NCI-H2227 (cell line): Measurements from ENCODE around the gene RHBDL3.
"Not testable (repeated sequence)": the region's sequence is repeated elsewhere in the genome, so short reads cannot be mapped to it uniquely, and the experiment has no call there.

Experiments
- DNase-seq: peaks from one replicate; lab custom pipeline; 2025; ENCODE audit not compliant: unreplicated experiment; lab: John Stamatoyannopoulos, UW

Gene RHBDL3

DNA sequence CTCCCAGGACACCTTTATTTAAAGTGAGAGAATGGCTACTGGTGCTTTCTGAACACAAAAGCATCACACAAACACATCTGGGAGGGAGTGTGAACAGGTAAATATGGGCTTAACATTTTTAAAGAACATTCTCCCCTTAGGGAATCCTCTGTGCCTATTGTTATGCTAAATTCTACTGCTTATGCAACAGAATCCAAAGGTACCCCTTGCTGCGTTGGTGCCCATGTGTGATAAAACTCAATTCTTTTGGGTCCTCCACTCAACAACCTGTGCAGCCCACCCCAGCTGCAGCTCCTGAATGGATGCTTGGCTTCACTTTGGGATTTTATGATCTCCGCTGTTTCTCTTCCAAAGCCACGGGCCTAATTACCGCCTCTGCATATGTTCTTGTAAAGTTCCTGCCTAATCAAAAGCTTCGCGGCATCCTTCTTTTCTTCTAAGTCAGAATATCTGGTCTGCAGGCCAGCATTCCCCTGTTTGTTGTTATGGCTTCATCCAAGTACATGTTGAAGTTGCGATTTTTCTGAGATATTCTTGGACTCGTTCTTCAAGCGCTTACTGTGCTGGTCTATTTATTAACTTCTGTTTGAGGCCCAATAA, 23.9 kb downstream of the RHBDL3 start:
- no peak for DNase-seq

DNA sequence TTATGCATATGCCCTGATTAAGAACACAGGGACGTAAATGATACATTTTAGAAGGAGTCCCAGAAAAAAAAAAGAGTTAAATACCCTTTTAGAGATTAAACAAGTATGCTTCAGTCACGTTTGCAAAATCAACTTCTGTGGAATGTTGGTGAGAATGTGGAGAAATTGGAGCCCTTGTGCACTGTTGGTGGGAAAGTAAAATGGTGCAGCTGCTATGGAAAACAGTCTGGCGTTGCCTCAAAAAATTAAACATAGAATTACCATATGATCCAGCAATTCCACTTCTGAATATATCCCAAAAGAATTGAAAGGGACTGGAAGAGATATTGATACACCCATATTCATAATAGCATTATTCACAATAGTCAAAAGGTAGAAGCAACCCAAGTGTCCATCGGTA, 26.5 kb downstream of the RHBDL3 start:
- no peak for DNase-seq

DNA sequence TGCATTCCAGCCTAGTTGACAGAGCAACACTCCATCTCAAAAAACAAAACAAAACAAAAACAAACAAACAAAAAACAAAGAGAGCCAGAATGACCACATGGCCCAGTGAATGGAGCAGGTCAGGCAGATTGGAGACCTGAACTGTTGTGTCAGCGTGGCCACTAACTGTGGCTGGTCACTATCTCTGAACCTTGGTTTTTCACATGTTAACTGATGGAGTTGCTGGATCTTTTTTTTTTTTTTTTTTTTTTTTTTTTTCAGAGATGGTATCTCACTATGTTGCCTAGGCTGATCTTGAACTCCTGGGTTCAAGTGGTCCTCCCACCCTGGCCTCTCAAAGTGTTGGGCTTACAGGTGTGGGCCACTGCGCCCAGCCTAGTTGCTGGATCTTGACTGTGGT, 31.8 kb downstream of the RHBDL3 start:
- no peak for DNase-seq

DNA sequence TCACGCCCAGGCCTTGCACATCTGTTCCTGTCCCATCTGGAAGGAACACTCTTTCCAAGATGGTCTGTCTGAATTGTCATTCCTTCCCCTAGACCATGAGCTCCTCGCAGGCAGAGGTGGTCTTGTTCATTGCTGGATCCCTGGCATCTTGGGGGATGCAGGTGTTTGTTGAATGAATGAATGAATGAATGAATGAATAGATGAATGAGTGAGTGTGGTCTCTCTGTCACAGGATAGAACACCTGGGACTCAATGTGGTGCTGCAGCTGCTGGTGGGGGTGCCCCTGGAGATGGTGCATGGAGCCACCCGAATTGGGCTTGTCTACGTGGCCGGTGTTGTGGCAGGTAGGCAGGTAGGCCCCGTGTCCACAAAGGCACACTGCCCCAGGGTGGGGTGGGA, 32.2 kb downstream of the RHBDL3 start:
- no peak for DNase-seq

DNA sequence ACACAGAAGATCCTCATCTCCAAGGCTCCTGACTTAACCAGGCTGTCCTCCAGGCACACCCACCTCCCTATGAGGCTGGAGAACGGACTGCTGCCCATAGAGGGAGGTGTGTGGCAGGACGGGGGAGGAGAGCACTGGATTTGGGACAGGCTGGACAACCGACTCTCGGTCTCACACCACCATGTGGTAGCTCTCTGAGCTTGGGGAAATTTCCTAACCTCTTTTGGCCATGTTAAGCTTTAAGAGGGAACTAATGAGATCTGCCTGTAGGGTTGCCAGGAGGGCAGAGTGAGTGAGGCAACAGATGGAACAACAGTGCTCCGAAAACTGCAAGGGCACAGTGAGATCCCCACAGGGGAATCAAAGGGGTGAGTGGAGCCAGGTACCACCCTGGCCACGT, 32.7 kb downstream of the RHBDL3 start:
- no peak for DNase-seq

DNA sequence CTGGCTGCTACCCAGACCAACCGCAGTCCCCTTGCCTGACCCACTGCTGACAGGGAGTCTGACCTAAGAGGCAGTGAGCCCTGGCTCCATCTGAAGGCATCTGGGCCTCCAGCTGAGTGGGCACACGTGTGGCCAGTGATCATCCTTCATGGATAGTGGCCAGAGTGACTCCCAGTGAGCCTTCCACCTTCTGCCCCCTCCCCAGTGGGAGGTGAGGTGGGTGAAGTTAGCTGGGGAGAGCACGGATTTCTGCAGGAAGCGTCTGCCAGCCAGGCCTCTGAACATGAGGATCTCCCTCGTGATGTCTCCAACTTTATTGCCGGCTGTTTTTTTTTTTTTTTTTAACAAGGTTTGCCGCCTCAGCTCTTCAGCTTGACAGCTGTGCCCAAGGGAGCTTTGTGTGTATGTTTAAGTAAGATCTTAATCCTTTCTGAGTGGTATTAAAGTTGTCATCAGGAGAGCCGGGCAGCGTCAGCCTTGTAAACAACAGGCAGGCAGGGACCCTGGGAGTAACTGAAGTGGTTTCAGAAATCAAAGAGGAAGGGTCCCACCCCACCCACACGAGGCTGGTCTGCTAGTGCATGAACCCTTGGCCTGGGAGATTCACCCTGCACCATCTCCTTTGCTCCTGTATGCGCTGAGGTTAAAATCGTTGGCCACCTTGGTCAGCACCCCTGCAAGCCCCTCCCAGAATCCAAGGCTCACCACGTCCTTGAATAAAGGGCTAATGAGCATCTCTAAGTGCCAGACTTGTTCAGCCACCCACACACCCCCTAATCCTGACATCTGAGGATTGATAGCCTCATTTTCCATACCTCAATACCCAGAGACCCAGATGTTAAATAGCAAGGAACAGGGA, 33.3 kb downstream of the RHBDL3 start:
- DNase-seq, result peak; percentile 40

DNA sequence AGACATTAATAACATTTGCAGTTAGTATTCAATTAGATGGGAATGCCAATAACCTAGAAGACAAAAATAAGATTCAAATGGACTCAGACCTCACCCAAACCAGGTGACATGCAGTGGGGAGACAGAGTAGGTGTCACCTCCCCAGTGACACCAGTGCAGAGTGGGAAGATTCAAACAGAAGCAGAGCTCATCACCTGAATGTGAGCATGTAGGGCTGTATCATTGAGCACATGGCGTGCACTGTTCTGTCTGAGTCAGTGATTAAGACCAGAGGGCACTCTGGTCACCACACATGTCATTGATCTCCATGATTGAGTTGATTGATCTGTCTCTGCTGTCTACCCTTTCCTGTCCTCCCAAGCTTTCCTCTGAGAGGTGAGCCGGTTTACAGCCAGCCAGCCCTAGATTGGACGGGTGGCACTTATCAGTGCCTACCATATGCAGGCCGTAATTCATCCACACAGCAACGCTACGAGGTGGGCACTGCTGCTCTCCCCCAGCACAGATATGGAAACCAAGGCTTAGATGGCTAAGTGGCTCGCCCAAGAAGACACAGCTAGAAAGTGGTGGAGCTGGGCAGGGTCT, 34.0 kb downstream of the RHBDL3 start:
- DNase-seq, result no peak

DNA sequence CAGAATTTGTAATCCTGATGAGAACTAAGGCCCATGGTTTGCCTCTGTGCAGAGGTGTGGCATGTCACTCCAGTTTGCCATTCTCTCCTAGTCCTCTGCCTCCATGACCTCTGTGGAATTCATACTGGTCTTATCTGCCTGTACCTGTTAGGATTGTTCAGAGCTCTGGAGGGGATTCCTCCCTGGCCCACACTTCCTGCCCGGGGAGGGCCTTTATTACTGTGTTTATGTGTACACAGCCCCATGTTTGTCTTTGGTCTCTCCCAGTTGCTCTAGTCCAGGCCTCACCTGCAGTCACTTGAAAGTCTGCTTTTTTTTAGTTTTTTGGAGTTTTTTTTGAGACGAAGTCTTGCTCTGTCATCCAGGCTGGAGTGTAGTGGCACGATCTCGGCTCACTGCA, 36.4 kb downstream of the RHBDL3 start:
- no peak for DNase-seq

DNA sequence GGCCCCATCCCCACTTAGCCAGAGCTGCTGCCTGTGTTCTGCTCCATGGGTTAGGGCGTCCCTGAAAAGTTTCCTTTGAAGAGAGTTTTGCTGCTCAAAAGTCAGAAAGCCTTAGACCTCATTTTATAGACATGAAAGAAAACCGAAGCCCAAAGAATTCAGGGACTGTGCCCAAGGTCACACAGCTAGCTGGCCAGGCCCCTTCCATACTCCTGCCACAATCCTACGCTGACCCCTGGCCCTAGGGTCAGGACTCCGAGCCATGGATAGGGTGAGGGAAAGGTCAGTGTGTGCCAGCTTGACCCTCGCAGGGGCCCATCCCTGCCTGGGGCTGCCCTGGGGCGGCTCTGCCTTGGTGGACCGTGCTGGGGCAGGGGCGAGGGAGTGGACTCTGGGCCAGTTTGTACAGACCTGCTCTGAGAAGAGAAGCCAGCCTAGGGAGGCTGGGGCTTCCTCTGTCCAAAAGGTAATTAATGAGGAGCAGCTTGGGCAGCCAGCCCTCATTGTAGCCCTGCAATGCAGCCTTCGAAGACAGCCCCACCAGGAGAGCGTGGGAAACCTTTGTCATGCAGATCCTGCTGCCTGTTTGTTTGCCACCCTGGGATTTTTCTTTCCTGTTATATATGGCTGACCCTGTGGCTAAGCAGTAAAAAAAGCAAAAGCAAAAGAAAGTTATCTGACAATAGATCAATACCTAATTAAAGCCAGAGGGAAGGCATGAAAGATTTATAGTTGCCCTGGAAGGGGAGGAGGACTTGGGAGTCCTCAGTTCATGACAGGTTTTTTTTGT, 37.4 kb downstream of the RHBDL3 start:
- DNase-seq, result no peak

DNA sequence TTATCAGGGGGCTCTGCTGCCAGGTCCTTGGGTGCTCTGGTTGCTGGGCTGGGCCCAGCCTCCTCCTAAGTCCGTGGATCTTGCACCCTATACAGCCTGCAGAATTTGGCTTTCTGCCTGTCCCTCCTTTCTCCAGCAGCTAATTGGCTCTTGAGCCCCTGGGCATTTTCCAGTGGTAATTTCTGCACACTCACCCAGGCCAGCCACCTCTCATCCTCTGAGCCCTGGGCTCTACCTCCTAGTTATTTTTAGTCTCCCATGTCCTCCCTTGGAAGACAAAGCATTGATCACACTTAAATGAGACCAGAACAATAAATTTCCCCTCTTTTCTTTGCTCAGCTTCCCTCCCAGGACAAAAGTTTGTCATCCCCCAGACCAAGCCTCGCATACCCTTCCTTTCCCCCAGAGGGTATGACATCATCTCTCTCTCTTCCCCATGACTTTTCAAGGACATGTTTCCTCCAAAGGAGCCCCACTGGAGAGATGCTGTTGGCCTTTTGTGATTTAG, 38.2 kb downstream of the RHBDL3 start:
- no peak for DNase-seq

DNA sequence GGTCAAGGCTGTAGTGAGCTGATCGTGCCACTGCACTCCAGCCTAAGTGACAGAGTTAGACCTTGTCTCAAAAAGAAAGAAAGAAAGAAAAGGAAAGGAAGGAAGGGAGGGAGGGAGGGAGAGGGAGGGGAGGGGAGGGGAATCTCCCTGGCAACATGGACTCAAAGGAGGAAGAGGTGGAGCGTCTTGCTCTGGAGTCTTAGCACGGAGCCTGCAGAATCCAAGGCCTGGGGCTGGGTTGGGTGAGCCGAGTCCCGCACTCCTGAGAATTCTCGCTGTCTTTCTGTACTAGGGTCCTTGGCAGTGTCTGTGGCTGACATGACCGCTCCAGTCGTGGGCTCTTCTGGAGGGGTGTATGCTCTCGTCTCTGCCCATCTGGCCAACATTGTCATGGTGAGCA, 39.4 kb downstream of the RHBDL3 start:
- no peak for DNase-seq

DNA sequence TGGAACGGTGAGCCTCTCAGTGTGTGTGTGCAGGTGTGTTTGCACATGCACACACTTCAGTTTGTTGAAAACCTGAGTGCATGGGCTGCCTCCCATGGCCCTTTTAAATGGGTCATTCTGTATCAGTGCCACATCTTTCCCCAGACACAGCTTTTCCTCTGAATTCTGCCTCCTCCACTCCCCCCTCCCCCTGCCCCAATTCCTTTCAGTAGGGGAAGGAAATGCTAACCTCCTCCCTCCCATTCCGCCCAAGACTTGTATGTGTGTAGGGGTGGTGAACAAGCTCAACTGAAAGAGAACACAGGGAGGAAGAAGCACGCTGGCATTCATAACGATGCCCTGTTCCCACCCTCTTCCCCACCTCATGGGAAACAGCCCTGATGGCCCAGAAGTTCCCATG, 42.0 kb downstream of the RHBDL3 start:
- DNase-seq, result no peak

DNA sequence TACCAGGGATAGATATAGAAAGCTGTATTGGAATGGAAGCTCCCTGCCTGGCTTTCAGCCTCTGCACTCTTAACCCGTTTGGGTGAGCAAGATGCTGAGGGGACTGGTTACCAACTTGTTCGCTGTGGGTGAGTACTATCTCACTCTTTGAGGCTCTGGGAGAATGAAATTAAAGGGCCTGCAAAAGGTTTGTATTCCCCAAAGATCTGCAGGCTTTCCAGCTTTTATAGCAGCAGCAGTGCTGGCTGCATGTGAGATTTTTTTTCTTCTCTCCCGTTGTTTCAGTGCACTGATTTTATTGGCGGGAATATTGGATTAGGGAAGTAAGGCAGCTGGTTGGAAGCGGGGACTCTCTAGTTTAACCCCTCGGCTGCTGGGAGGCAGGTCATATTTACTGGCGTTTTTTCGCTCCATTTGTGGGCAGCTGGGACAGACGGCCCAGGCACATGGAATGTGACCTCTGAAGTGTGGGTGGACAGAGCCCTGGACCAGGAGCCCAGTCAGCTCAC, 45.5 kb downstream of the RHBDL3 start:
- DNase-seq, result peak; percentile 22

DNA sequence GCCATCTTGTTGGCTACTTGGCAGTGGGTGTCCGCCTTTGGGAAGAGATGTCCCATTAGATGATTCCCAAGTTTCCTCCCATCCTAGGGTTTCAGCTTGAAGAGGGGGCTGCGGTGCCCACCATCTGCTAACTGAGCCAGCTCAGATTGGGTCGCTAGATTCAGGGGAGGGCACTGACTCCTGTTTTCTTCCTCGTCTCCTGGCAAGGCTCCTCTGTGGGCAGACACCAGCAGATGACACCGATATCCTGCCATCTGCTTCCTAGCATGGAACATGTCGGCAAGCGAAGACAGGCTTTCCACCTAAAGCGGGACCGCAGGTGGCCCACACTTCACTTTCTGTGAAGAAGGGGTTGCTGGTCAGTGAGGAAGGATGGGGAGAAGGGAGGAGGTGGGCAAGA, 49.0 kb downstream of the RHBDL3 start:
- no peak for DNase-seq

DNA sequence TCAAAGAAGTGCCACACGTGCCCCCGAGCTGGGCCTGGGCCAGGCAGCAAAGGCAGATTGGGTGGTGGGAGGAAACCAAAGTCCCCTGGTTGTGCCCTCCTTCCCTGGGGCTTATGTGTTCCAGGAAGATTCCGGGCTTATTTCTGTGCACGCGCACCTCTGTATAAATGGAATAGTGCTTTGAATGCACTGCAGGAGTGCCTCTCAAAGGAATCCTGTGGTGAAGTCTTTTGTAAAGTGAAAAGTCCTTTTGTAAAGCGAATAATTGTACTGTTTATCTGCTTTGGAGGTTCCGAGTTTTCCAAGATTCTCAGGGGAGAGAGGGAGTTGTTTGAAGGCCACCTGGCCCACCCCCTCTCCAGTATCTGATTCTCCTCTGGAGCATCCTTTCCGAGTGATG, 49.5 kb downstream of the RHBDL3 start:
- peak; percentile 45 for DNase-seq

DNA sequence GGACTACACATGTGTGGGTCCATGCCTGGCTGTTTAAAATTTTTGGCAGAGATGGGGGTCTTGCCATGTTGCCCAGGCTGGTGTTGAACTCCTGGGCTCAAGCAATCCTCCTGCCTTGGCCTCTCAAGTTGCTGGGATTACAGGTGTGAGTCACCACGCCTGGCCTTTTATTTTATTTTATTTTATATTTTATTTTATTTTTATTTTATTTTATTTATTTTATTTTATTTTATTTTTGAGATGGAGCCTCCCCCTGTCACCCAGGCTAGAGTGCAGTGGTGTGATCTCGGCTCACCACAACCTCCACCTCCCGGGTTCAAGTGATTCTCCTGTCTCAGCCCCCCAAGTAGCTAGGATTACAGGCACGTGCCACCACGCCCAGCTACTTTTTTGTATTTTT, 51.0 kb downstream of the RHBDL3 start:
- not testable (repeated sequence) for DNase-seq

DNA sequence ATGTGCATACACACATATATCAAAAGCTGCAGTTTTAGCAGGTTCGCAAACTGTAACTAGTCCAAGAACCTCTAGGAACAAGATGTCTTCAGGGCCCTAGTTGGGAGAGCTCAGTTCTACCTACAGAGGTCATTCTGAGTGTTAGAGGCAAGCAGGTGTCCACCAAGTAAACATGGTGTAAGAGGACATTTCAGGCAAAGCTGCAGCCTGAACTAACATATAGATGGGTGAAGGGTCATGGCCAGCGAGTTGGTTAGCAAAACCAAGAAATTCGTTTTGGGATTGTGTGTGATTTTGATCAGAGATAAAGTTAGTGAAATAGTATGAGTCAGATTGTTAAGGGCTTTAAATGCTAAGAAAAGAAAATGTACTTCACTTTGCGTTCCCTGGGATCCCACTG, 51.7 kb downstream of the RHBDL3 start:
- DNase-seq, result no peak

DNA sequence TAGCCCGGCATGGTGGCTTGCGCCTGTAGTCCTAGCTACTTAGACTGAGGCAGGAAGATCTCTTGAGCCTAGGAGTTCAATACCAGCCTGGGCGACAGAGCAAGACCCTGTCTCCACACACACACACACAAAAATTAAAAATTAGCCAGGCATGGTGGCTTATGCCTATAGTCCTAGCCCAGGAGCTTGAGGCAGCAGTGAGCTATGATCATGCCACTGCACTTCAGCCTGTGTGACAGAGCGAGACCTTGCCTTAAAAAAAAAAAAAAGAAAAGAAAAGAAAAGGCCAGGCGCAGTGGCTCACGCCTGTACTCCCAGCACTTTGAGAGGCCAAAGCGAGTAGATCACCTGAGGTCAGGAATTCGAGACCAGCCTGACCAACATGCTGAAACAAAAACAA, 52.4 kb downstream of the RHBDL3 start:
- DNase-seq, result no peak

DNA sequence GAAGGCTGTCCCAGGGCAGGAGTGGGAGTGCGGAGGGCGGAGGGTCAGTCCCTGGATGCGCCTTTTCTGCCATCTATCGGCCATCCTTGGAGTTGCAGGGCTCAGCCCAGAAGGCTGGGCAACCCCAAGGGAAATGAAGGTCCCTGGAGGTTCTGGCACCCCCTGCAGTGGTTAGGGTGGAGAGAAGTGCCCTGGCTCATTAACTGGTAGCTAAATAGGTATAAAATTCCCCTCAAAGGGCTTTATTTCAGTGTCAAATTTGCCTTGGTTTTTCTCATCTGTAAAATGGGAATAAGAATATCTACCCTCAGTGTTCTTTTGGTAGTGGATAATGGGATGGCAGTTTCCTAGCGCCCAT, 53.9 kb downstream of the RHBDL3 start:
- peak; percentile 51 for DNase-seq

DNA sequence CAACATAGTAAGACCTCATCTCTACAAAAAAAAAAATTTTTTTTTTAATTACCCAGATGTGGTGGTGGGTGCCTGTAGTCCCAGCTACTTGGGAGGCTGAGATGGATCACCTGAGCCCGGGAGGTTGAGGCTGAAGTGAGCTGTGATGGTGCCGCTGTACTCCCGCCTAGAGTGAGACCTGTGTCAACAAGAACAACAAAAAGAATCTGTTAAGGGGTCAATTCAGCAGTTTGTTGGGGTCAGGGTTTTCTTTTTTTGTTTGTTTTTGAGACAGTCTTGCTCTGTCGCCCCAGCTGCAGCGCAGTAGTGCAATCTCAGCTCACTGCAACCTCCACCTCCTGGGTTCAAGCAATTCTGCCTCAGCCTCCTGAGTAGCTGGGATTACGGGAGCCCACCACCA, 54.4 kb downstream of the RHBDL3 start:
- not testable (repeated sequence) for DNase-seq

DNA sequence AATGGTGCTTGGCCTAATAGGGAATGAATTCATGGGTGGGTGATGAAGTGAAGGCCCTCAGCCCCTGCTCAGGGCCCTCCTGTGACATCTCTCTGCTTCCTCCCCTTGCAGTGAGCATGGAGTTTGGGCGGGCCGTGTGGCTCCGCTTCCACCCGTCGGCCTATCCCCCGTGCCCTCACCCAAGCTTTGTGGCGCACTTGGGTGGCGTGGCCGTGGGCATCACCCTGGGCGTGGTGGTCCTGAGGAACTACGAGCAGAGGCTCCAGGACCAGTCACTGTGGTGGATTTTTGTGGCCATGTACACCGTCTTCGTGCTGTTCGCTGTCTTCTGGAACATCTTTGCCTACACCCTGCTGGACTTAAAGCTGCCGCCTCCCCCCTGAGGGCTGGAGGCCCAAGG, 55.2 kb downstream of the RHBDL3 start:
- no peak for DNase-seq
